ENCODE measurements around the gene OXLD1.

- TF ChIP-seq CTCF (IDR thresholded peaks at IDR 0.05) (no peak), POLR2A (IDR thresholded peaks at IDR 0.05) (no peak)
Measured at GRCh38 chr17:81652906-81653771, 13.3 kb downstream of the OXLD1 start.

Measured in adrenal gland (tissue), 5 donors.